Omental fat pad (tissue), 4 donors: Measurements from ENCODE around the gene GIT2. TPM values are rescaled to one million over a fixed set of nuclear protein-coding genes. Genes with fewer than 3 reads are reported as not detected.

ENCODE experiments used
- ATAC-seq: fragments of 150-250 bp; one replicate; pipeline ENCODE4 v1.9.1; 2016; ENCODE audit warnings: mild to moderate bottlenecking, moderate library complexity; ENCODE audit not compliant: low FRiP score
- DNase-seq: peaks from one replicate; pipeline ENCODE4 v3.0.0-alpha.2; 2019; ENCODE audit warnings: low spot score
- CTCF ChIP-seq, 3 donors: fragments of 450-650 bp; IDR thresholded peaks; one replicate each; pipeline ENCODE4 v1.5.1; 2016 to 2017; ENCODE audit warnings: antibody characterized with exemption in 3 of 3, mild to moderate bottlenecking in 3 of 3, moderate library complexity in 2 of 3
- total RNA-seq, 4 donors: library from RNA; depleted of rRNA; stranded (reverse); fragments of >200 nt; gene quantifications; one replicate each; pipeline ENCODE4 v1.1.0, GENCODE V29; 2016

The GIT2 gene
- total RNA-seq, 4 donors from 2014 or later, result 28.7 to 77.2 (median 47.0) TPM

- DNase-seq (no peak), ATAC-seq (no peak)
- no peak for TF ChIP-seq CTCF (IDR thresholded peaks at IDR 0.05)
Measured at GRCh38 chr12:109880938-109881337, 115.2 kb downstream of the GIT2 start.

GRCh38 chr12:109880043-109880931 is 115.9 kb downstream of the GIT2 start, which contains the start of gene GLTP:
Gene GLTP, minus strand, starts transcription at chr12:109880541. Its CDS starts 167 bp downstream, at chr12:109880374.
- ATAC-seq (peak; percentile 97), DNase-seq (peak; percentile 42)

More at GRCh38 chr12:109880043-109880931, 115.9 kb downstream of the GIT2 start, which contains the start of gene GLTP:
- TF ChIP-seq CTCF (IDR thresholded peaks at IDR 0.05), result peak in 2 of 3 donors; percentile 14 to 36

Other genes starting within 250 kb of the GIT2 start
- gene TRPV4, start 163.0 kb downstream of the GIT2 start, total RNA-seq, result 1 to 10 TPM; 1.2 to 2.4 (median 1.6) TPM
- 10 to 100 TPM; 28.5 to 42.7 (median 36.5) TPM for gene GLTP, start 115.8 kb downstream of the GIT2 start, total RNA-seq
- 10 to 100 TPM in 3 of 4 donors, 1 to 10 TPM in 1; 7.0 to 30.1 (median 12.1) TPM for gene TCHP, start 96.1 kb downstream of the GIT2 start, total RNA-seq
- 10 to 100 TPM; 33.6 to 93.3 (median 43.2) TPM for gene ANKRD13A, start 3.1 kb upstream of the GIT2 start, total RNA-seq
- 10 to 100 TPM in 3 of 4 donors, 1 to 10 TPM in 1; 7.4 to 17.0 (median 11.9) TPM for gene C12orf76, start 52.2 kb upstream of the GIT2 start, total RNA-seq
- 10 to 100 TPM in 1 of 4 donors, 1 to 10 TPM in 3; 4.0 to 14.8 (median 5.3) TPM for gene IFT81, start 128.0 kb upstream of the GIT2 start, total RNA-seq